SK-N-SH (cell line): ENCODE data around the gene APBB3. TPM values are rescaled to one million over a fixed set of nuclear protein-coding genes. Genes with fewer than 3 reads are reported as not detected.

Source experiments
- CTCF ChIA-PET: fragments of 300-600, 350-600 bp; formaldehyde crosslinking; extraction: SDS; loops from one replicate; lab custom pipeline; 2021; lab: Yijun Ruan, JAX
- POLR2A ChIA-PET: fragments of 350-600 bp; sonication (Branson Sonifier 250); formaldehyde crosslinking; extraction: SDS; loops from one replicate; lab custom pipeline; 2020; ENCODE audit warnings: antibody characterized with exemption, inconsistent platforms; lab: Yijun Ruan, JAX
- DNase-seq: peaks from one replicate; pipeline ENCODE4 v3.0.0; 2012
- H2AFZ ChIP-seq: fragments of 200-600 bp; sonication (generic); 2 replicates; pipeline ENCODE4 v1.8.1; 2016; ENCODE audit warnings: antibody characterized with exemption, mild to moderate bottlenecking, low read depth
- H3F3A ChIP-seq: fragments of 200-600 bp; sonication (generic); replicated peaks from 2 replicates; pipeline ENCODE3; 2016; ENCODE audit warnings: antibody characterized with exemption, mild to moderate bottlenecking; ENCODE audit not compliant: insufficient read depth
- H3K27ac ChIP-seq, 2 experiments: fragments of 200-500 bp in 1 of 2; fragments of 200-600 bp in 1 of 2; sonication (Bioruptor generic) in 1 of 2; sonication (generic), shearing (Covaris generic) in 1 of 2; 2 replicates each; pipeline versions ENCODE4 v1.5.1 to v1.6.1; 2014 to 2016; ENCODE audit warnings: low read depth in 2 of 2, inconsistent platforms in 1 of 2, low read length in 1 of 2, mild to moderate bottlenecking in 1 of 2, mixed read lengths in 1 of 2
- H3K27me3 ChIP-seq: fragments of 200-600 bp; sonication (generic), shearing (Covaris generic); 2 replicates; pipeline ENCODE4 v1.6.1; 2016; ENCODE audit warnings: mixed run types; ENCODE audit not compliant: insufficient read depth
- H3K36me3 ChIP-seq, 2 experiments: fragments of 200-500 bp in 1 of 2; fragments of 200-600 bp in 1 of 2; sonication (Bioruptor generic) in 1 of 2; sonication (generic) in 1 of 2; replicated peaks in 1 of 2; 2 replicates each; pipeline versions ENCODE3 to v1.5.1; 2014 to 2016; ENCODE audit warnings: low read length in 1 of 2, mild to moderate bottlenecking in 1 of 2; ENCODE audit not compliant: insufficient read depth in 2 of 2, control insufficient read depth in 1 of 2
- H3K4me1 ChIP-seq, 2 experiments: fragments of 200-500 bp in 1 of 2; fragments of 200-600 bp in 1 of 2; sonication (Bioruptor generic) in 1 of 2; sonication (generic), shearing (Covaris generic) in 1 of 2; 2 replicates each; pipeline versions ENCODE4 v1.5.1 to v1.6.1; 2014 to 2016; ENCODE audit warnings: low read depth in 1 of 2, low read length in 1 of 2, mixed run types in 1 of 2; ENCODE audit not compliant: insufficient read depth in 2 of 2, control insufficient read depth in 1 of 2
- H3K4me2 ChIP-seq: fragments of 200-600 bp; sonication (generic), shearing (Covaris generic); 2 replicates; pipeline ENCODE4 v1.6.1; 2017; ENCODE audit warnings: mixed run types
- H3K4me3 ChIP-seq, 2 experiments: fragments of 200-500 bp in 1 of 2; fragments of 200-600 bp in 1 of 2; sonication (Bioruptor generic) in 1 of 2; sonication (generic), shearing (Covaris generic) in 1 of 2; 2 replicates each; pipeline versions ENCODE4 v1.5.1 to v1.8.1; 2014 to 2016; ENCODE audit warnings: low read depth in 2 of 2, inconsistent platforms in 1 of 2, low read length in 1 of 2, mild to moderate bottlenecking in 1 of 2, mixed read lengths in 1 of 2, moderate library complexity in 1 of 2
- H3K79me2 ChIP-seq: fragments of 200-600 bp; sonication (generic); 2 replicates; pipeline ENCODE4 v1.8.1; 2017; ENCODE audit warnings: mild to moderate bottlenecking; ENCODE audit not compliant: insufficient read depth
- H3K9ac ChIP-seq: fragments of 200-600 bp; sonication (generic); 2 replicates; pipeline ENCODE4 v1.6.1; 2017; ENCODE audit warnings: mixed run types
- H3K9me2 ChIP-seq: fragments of 200-600 bp; sonication (generic); 2 replicates; pipeline ENCODE4 v1.6.1; 2017; ENCODE audit warnings: mixed run types
- H3K9me3 ChIP-seq: fragments of 200-600 bp; sonication (generic); 2 replicates; pipeline ENCODE4 v1.6.1; 2017; ENCODE audit warnings: mixed run types, mild to moderate bottlenecking, moderate library complexity
- H4K20me1 ChIP-seq: fragments of 200-600 bp; sonication (generic); 2 replicates; pipeline ENCODE4 v1.6.1; 2017; ENCODE audit warnings: mild to moderate bottlenecking, mixed run types; ENCODE audit not compliant: insufficient read depth
- ELF1 ChIP-seq: IDR thresholded peaks from 2 replicates; pipeline ENCODE4 v1.4.0; 2012
- EZH2phosphoT487 ChIP-seq: fragments of 200-600 bp; sonication (generic); IDR thresholded peaks from 2 replicates; pipeline ENCODE4 v1.6.1; 2017; ENCODE audit warnings: low read depth, mixed run types, mild to moderate bottlenecking, antibody characterized with exemption, moderate library complexity, borderline replicate concordance
- FOXM1 ChIP-seq: IDR thresholded peaks from 2 replicates; pipeline ENCODE4 v1.4.0; 2012; ENCODE audit warnings: low read depth, mild to moderate bottlenecking
- GATA2 ChIP-seq: sonication (generic); formaldehyde crosslinking; IDR thresholded peaks from 2 replicates; pipeline ENCODE4 v1.5.0; 2020; ENCODE audit warnings: mild to moderate bottlenecking, missing genetic modification reagents
- IRF3 ChIP-seq: fragments of 150-350 bp; IDR thresholded peaks from 2 replicates; pipeline ENCODE4 v1.6.1; 2016; ENCODE audit warnings: mild to moderate bottlenecking, low read depth, low read length
- MAX ChIP-seq: IDR thresholded peaks from 2 replicates; pipeline ENCODE4 v1.4.0; 2012; ENCODE audit warnings: low read depth
- MXI1 ChIP-seq: IDR thresholded peaks from 2 replicates; pipeline ENCODE4 v1.6.1; 2012; ENCODE audit warnings: mild to moderate bottlenecking, low read depth, low read length, improper control_type of control experiment
- NFIC ChIP-seq: IDR thresholded peaks from 2 replicates; pipeline ENCODE4 v1.4.0; 2012; ENCODE audit warnings: borderline replicate concordance
- NRF1 ChIP-seq: IDR thresholded peaks from 2 replicates; pipeline ENCODE4 v1.6.1; 2012; ENCODE audit warnings: low read depth, mild to moderate bottlenecking, low read length
- POLR2AphosphoS5 ChIP-seq: IDR thresholded peaks from 2 replicates; pipeline ENCODE4 v1.6.1; 2012; ENCODE audit warnings: low read depth, low read length
- REST ChIP-seq: IDR thresholded peaks from 2 replicates; pipeline ENCODE4 v1.6.1; 2012; ENCODE audit warnings: mild to moderate bottlenecking, low read depth, low read length, moderate library complexity
- SIN3A ChIP-seq: IDR thresholded peaks from 2 replicates; pipeline ENCODE4 v1.6.1; 2012; ENCODE audit warnings: low read depth, mild to moderate bottlenecking, low read length, moderate library complexity, borderline replicate concordance
- SMC3 ChIP-seq: IDR thresholded peaks from 2 replicates; pipeline ENCODE4 v1.6.1; 2012; ENCODE audit warnings: low read depth, low read length, improper control_type of control experiment
- TCF12 ChIP-seq: IDR thresholded peaks from 2 replicates; pipeline ENCODE4 v1.4.0; 2012
- USF1 ChIP-seq: IDR thresholded peaks from 2 replicates; pipeline ENCODE4 v1.4.0; 2012; ENCODE audit warnings: low read depth, borderline replicate concordance
- YY1 ChIP-seq: IDR thresholded peaks from 2 replicates; pipeline ENCODE4 v1.4.0; 2012; ENCODE audit warnings: low read depth, mild to moderate bottlenecking
- ZBTB33 ChIP-seq: IDR thresholded peaks from 2 replicates; pipeline ENCODE4 v1.4.0; 2012; ENCODE audit warnings: low read depth, borderline replicate concordance
- WGBS: methylation state at CpG from one replicate; pipeline ENCODE4 v1.1.6; 2017; ENCODE audit warnings: low lambda C conversion rate; 5-methylcytosine and 5-hydroxymethylcytosine counted together
- polyA plus RNA-seq, 3 experiments: library from polyadenylated mRNA; depleted of rRNA; stranded (reverse); fragments of >200 nt; gene quantifications; 2 replicates each; pipeline ENCODE4 v1.2.3, GENCODE V29; 2012

APBB3 gene
- polyA plus RNA-seq, 1 of the 3 experiments (the other 2 are of a cell fraction) = 36.0 TPM

- POLR2A ChIA-PET = no interaction called here
- CTCF ChIA-PET = interaction anchor here (0.7 kb wide), 1 partner anchor 44 kb away, joined by 3 read pairs; no protein-coding TSS in a partner anchor
- Histone ChIP-seq H3K36me3 (no peaks in the 10 kb centered on the region), H4K20me1 (no peaks in the 10 kb centered on the region), H3K4me1 (peaks cover 0 to 3% of the 10 kb centered on the region in 2 experiments; a peak in 1 of 4 replicates), H3K9ac (no peak overlapping the region), H3K4me3 (no peak overlapping the region), H3K4me2 (no peak overlapping the region), H2AFZ (no peak overlapping the region), H3K79me2 (no peaks in the 10 kb centered on the region), H3F3A (no peaks in the 10 kb centered on the region), H3K9me2 (no peaks in the 10 kb centered on the region), H3K9me3 (no peaks in the 10 kb centered on the region), H3K27ac (no peak overlapping the region), H3K27me3 (no peaks in the 10 kb centered on the region)
- 71% methylated on average over 2 of the region's 2 CpGs for WGBS
- DNase-seq = no peak
- TF ChIP-seq ZBTB33 (no peak), TCF12 (no peak), NFIC (no peak), USF1 (no peak), NRF1 (no peak), POLR2AphosphoS5 (no peak), SIN3A (no peak), FOXM1 (no peak), MAX (no peak), YY1 (no peak), SMC3 (no peak), MXI1 (no peak), ELF1 (no peak), REST (no peak), IRF3 (no peak), EZH2phosphoT487 (no peak), GATA2 (no peak)
These were observed 34.4 kb upstream of the APBB3 start for GRCh38 chr5:140598836-140599235.
